MM.1S (cell line): ENCODE measurements around the gene DUSP9.

Source experiments
- EZH2 ChIP-seq: fragments of 300-600 bp; sonication (generic); optimal IDR thresholded peaks from 2 replicates; pipeline ENCODE3; 2017; ENCODE audit warnings: low read depth, mild to moderate bottlenecking, antibody characterized with exemption, low read length, mixed read lengths
- TF ChIP-seq, protein P1 (sequence below): fragments of 300-600 bp; sonication (generic); IDR thresholded peaks from 2 replicates; pipeline ENCODE4 v1.5.1; 2016; ENCODE audit warnings: antibody characterized with exemption, low read length, mixed read lengths

- TF ChIP-seq, protein P1, sequence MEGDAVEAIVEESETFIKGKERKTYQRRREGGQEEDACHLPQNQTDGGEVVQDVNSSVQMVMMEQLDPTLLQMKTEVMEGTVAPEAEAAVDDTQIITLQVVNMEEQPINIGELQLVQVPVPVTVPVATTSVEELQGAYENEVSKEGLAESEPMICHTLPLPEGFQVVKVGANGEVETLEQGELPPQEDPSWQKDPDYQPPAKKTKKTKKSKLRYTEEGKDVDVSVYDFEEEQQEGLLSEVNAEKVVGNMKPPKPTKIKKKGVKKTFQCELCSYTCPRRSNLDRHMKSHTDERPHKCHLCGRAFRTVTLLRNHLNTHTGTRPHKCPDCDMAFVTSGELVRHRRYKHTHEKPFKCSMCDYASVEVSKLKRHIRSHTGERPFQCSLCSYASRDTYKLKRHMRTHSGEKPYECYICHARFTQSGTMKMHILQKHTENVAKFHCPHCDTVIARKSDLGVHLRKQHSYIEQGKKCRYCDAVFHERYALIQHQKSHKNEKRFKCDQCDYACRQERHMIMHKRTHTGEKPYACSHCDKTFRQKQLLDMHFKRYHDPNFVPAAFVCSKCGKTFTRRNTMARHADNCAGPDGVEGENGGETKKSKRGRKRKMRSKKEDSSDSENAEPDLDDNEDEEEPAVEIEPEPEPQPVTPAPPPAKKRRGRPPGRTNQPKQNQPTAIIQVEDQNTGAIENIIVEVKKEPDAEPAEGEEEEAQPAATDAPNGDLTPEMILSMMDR: no peak
- TF ChIP-seq EZH2: no peak
Measured at GRCh38 chrX:153628129-153628528, 18.9 kb upstream of the DUSP9 start.
